Fibroblast of lung (primary cell): ENCODE measurements around the gene SMIM7. TPM values are rescaled to one million over a fixed set of nuclear protein-coding genes. Genes with fewer than 3 reads are reported as not detected.

ENCODE experiments used
- DNase-seq, 2 donors: peaks; one replicate each; pipeline versions ENCODE4 v3.0.0 to v3.0.0-alpha.2; 2010; ENCODE audit warnings: low read depth in 2 of 2
- H2AFZ ChIP-seq: 2 replicates; pipeline ENCODE4 v1.5.1; 2012; ENCODE audit warnings: low read length, control low read depth, inconsistent platforms
- H3K27ac ChIP-seq: 2 replicates; pipeline ENCODE4 v1.5.1; 2011; ENCODE audit warnings: low read length, control low read depth; ENCODE audit not compliant: insufficient read depth
- H3K27me3 ChIP-seq: 2 replicates; pipeline ENCODE4 v1.5.1; 2011; ENCODE audit warnings: mild to moderate bottlenecking, low read length; ENCODE audit not compliant: control insufficient read depth, insufficient read depth
- H3K36me3 ChIP-seq: 2 replicates; pipeline ENCODE4 v1.5.1; 2011; ENCODE audit warnings: low read length; ENCODE audit not compliant: control insufficient read depth, insufficient read depth
- H3K4me1 ChIP-seq: 2 replicates; pipeline ENCODE4 v1.5.1; 2011; ENCODE audit warnings: low read length; ENCODE audit not compliant: control insufficient read depth, insufficient read depth; ENCODE audit errors: extremely low read depth
- H3K4me2 ChIP-seq: 2 replicates; pipeline ENCODE4 v1.5.1; 2011; ENCODE audit warnings: low read length, control low read depth; ENCODE audit not compliant: insufficient read depth; ENCODE audit errors: extremely low read depth
- H3K4me3 ChIP-seq, 4 experiments: fragments of 200-600 bp in 1 of 4; sonication (generic) in 1 of 4; replicated peaks in 1 of 4; 2 replicates each; pipeline ENCODE4 v1.5.1; 2011 to 2016; ENCODE audit warnings: low read length in 4 of 4, low read depth in 3 of 4, mild to moderate bottlenecking in 3 of 4, control low read depth in 2 of 4, inconsistent platforms in 1 of 4, mixed read lengths in 1 of 4; ENCODE audit not compliant: insufficient read depth in 1 of 4; ENCODE audit errors: control extremely low read depth in 1 of 4
- H3K79me2 ChIP-seq: 2 replicates; pipeline ENCODE4 v1.5.1; 2012; ENCODE audit warnings: mild to moderate bottlenecking, low read length, inconsistent platforms; ENCODE audit not compliant: control insufficient read depth, insufficient read depth
- H3K9ac ChIP-seq: 2 replicates; pipeline ENCODE4 v1.5.1; 2011; ENCODE audit warnings: mild to moderate bottlenecking, low read length, control low read depth; ENCODE audit not compliant: insufficient read depth
- H3K9me3 ChIP-seq: 2 replicates; pipeline ENCODE4 v1.5.1; 2012; ENCODE audit warnings: low read depth, low read length; ENCODE audit not compliant: control insufficient read depth, insufficient read depth
- H4K20me1 ChIP-seq: 2 replicates; pipeline ENCODE4 v1.5.1; 2011; ENCODE audit warnings: low read length; ENCODE audit not compliant: control insufficient read depth, insufficient read depth; ENCODE audit errors: extremely low read depth
- EZH2 ChIP-seq: IDR thresholded peaks from 2 replicates; pipeline ENCODE4 v1.5.1; 2012; ENCODE audit warnings: low read length, control low read depth, mild to moderate bottlenecking; ENCODE audit errors: missing control alignments
- polyA plus RNA-seq, 2 donors: library from polyadenylated mRNA; depleted of rRNA in 1 of 2; stranded (reverse) in 1 of 2; unstranded in 1 of 2; fragments of >200 nt; gene quantifications; 2 replicates each; pipeline ENCODE4 v1.2.1, GENCODE V29; 2011 to 2012; ENCODE audit warnings: missing spikeins in 1 of 2
- total RNA-seq: library from RNA; depleted of rRNA; stranded (reverse); fragments of >200 nt; gene quantifications from 2 replicates; pipeline ENCODE4 v1.2.1, GENCODE V29; 2014
- TF ChIP-seq, protein P1 (sequence below), 2 donors: IDR thresholded peaks in 1 of 2; conservative IDR thresholded peaks in 1 of 2; 1 replicate in 1 of 2; 2 replicates in 1 of 2; pipeline ENCODE4 v1.5.1; 2011 to 2012; ENCODE audit warnings: low read length in 2 of 2, control low read depth in 1 of 2, inconsistent platforms in 1 of 2, low read depth in 1 of 2, mild to moderate bottlenecking in 1 of 2

SMIM7 gene
- total and polyA plus RNA-seq, 2 donors (not counting 1 experiment from before 2014, with no cell fraction given): 58.1 to 91.4 TPM

- no peak overlapping the region for H3K4me3 ChIP-seq
- H3K27ac ChIP-seq: no peak overlapping the region
- H3K4me1 ChIP-seq: no peaks in the 10 kb centered on the region
- H3K9me3 ChIP-seq: no peaks in the 10 kb centered on the region
- H3K36me3 ChIP-seq: peaks cover 8% of the 10 kb centered on the region
- no peak overlapping the region for H2AFZ ChIP-seq
- no peak for DNase-seq
- H3K9ac ChIP-seq: no peak overlapping the region
- H3K4me2 ChIP-seq: no peak overlapping the region
- H4K20me1 ChIP-seq: no peaks in the 10 kb centered on the region
- peaks cover 15% of the 10 kb centered on the region for H3K79me2 ChIP-seq
- H3K27me3 ChIP-seq: no peaks in the 10 kb centered on the region
- TF ChIP-seq EZH2: no peak
- TF ChIP-seq, protein P1, sequence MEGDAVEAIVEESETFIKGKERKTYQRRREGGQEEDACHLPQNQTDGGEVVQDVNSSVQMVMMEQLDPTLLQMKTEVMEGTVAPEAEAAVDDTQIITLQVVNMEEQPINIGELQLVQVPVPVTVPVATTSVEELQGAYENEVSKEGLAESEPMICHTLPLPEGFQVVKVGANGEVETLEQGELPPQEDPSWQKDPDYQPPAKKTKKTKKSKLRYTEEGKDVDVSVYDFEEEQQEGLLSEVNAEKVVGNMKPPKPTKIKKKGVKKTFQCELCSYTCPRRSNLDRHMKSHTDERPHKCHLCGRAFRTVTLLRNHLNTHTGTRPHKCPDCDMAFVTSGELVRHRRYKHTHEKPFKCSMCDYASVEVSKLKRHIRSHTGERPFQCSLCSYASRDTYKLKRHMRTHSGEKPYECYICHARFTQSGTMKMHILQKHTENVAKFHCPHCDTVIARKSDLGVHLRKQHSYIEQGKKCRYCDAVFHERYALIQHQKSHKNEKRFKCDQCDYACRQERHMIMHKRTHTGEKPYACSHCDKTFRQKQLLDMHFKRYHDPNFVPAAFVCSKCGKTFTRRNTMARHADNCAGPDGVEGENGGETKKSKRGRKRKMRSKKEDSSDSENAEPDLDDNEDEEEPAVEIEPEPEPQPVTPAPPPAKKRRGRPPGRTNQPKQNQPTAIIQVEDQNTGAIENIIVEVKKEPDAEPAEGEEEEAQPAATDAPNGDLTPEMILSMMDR (conservative IDR thresholded peaks at IDR 0.05 in 1 of 2, IDR thresholded peaks at IDR 0.05 in 1 of 2; ENCODE audit: low read depth in 1 of 2, low read length in 2 of 2): no peak
These were observed 18.2 kb downstream of the SMIM7 start for GRCh38 chr19:16641695-16642094.

DNA sequence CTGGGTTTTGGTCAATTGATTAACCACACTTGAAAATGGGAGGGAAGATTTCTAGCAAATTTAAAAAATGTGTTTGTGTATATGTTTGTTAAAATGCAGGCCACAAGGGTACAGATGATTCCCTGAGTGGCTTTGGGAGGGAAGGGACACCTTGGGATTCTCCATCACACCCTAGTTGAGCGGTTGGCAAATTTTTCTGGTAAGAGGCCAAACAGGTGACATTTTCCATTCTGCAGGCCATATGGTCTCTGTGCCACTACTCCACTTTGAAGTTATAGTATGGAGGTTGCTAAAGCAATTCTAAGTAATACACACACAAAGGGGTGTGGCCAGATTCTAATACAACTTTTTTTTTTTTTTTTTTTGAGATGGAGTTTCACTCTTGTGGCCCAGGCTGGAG, 19.0 kb downstream of the SMIM7 start:
- Histone ChIP-seq H3K9ac (no peak overlapping the region), H3K27me3 (no peaks in the 10 kb centered on the region), H4K20me1 (no peaks in the 10 kb centered on the region), H3K4me1 (no peaks in the 10 kb centered on the region), H3K27ac (no peak overlapping the region), H3K4me2 (no peak overlapping the region), H3K4me3 (no peak overlapping the region), H3K9me3 (no peaks in the 10 kb centered on the region), H3K79me2 (peaks cover 15% of the 10 kb centered on the region), H2AFZ (no peak overlapping the region), H3K36me3 (peaks cover 6% of the 10 kb centered on the region)
- TF ChIP-seq, protein P1 (conservative IDR thresholded peaks at IDR 0.05 in 1 of 2, IDR thresholded peaks at IDR 0.05 in 1 of 2; ENCODE audit: low read depth in 1 of 2, low read length in 2 of 2): no peak
- no peak for TF ChIP-seq EZH2
- DNase-seq: no peak

GRCh38 chr19:16638666-16639065, 21.3 kb downstream of the SMIM7 start:
- Histone ChIP-seq H3K27me3 (no peaks in the 10 kb centered on the region), H3K79me2 (peaks cover 13% of the 10 kb centered on the region), H3K4me1 (no peaks in the 10 kb centered on the region), H3K27ac (no peak overlapping the region), H3K9ac (no peak overlapping the region), H2AFZ (no peak overlapping the region), H3K36me3 (peaks cover 2% of the 10 kb centered on the region), H3K4me3 (no peak overlapping the region), H3K4me2 (no peak overlapping the region), H4K20me1 (no peaks in the 10 kb centered on the region), H3K9me3 (no peaks in the 10 kb centered on the region)
- DNase-seq: no peak
- no peak for TF ChIP-seq EZH2
- TF ChIP-seq, protein P1 (conservative IDR thresholded peaks at IDR 0.05 in 1 of 2, IDR thresholded peaks at IDR 0.05 in 1 of 2; ENCODE audit: low read depth in 1 of 2, low read length in 2 of 2): no peak
